Purkinje cell (primary cell): ENCODE measurements around the gene TMEM45B. TPM values are rescaled to one million over a fixed set of nuclear protein-coding genes. Genes with fewer than 3 reads are reported as not detected.

ENCODE experiments used
- polyA plus RNA-seq: library from polyadenylated mRNA; unstranded; fragments of >200 nt; fragmentation: Nextera tagmentation; gene quantifications from 2 replicates; pipeline ENCODE4 v1.2.1, GENCODE V29; 2014

The TMEM45B gene
- not detected in 2 replicates for polyA plus RNA-seq

GRCh38 chr11:129815596-129816461 is at the start of gene TMEM45B:
TSS of gene TMEM45B (plus strand) at chr11:129815848. CDS start at chr11:129852483, 36,635 bp downstream.

GRCh38 chr11:129895126-129896041 is 79.7 kb downstream of the TMEM45B start, which contains the start of gene NFRKB:
TSS of gene NFRKB (minus strand) at chr11:129895578. CDS start at chr11:129892849, 2,729 bp downstream.

Other genes starting within 250 kb of the TMEM45B start
- 0.77 and 6.9 TPM in 2 replicates for gene NFRKB, start 79.7 kb downstream of the TMEM45B start, polyA plus RNA-seq
- gene PRDM10, start 187.0 kb downstream of the TMEM45B start, polyA plus RNA-seq: 7.3 and 7.6 TPM in 2 replicates